Hepatocyte (in vitro differentiated cells): ENCODE measurements around the gene HHAT. TPM values are rescaled to one million over a fixed set of nuclear protein-coding genes. Genes with fewer than 3 reads are reported as not detected.

Source experiments
- DNase-seq: peaks from one replicate; pipeline ENCODE4 v3.0.0-alpha.2; 2016; ENCODE audit warnings: low spot score
- H2AFZ ChIP-seq: fragments of 200-600 bp; sonication (generic); 2 replicates; pipeline ENCODE4 v1.6.0; 2016; ENCODE audit warnings: antibody characterized with exemption, mild to moderate bottlenecking
- H3K27ac ChIP-seq: fragments of 200-600 bp; sonication (generic); 2 replicates; pipeline ENCODE4 v1.5.1; 2016; ENCODE audit warnings: mild to moderate bottlenecking
- H3K27me3 ChIP-seq: fragments of 200-600 bp; sonication (generic); 2 replicates; pipeline ENCODE4 v1.6.1; 2016
- H3K36me3 ChIP-seq: fragments of 200-600 bp; sonication (generic); replicated peaks from 2 replicates; pipeline ENCODE4 v1.5.1; 2016; ENCODE audit warnings: low read depth; ENCODE audit not compliant: insufficient read depth
- H3K4me1 ChIP-seq: fragments of 200-600 bp; sonication (generic); 2 replicates; pipeline ENCODE4 v1.5.1; 2016; ENCODE audit warnings: mild to moderate bottlenecking, moderate library complexity; ENCODE audit not compliant: insufficient read depth
- H3K4me2 ChIP-seq: fragments of 200-600 bp; sonication (generic); 2 replicates; pipeline ENCODE4 v1.6.0; 2016
- H3K4me3 ChIP-seq: fragments of 200-600 bp; sonication (generic); 2 replicates; pipeline ENCODE4 v1.5.1; 2016; ENCODE audit warnings: mild to moderate bottlenecking
- H3K79me2 ChIP-seq: fragments of 200-600 bp; sonication (generic); 2 replicates; pipeline ENCODE4 v1.6.0; 2017; ENCODE audit warnings: mild to moderate bottlenecking
- H3K9me2 ChIP-seq: fragments of 200-600 bp; sonication (generic); replicated peaks from 2 replicates; pipeline ENCODE4 v1.6.0; 2017; ENCODE audit warnings: mild to moderate bottlenecking; ENCODE audit not compliant: insufficient read depth
- H3K9me3 ChIP-seq: fragments of 200-600 bp; sonication (generic); 2 replicates; pipeline ENCODE4 v1.5.1; 2016; ENCODE audit warnings: low read depth, mild to moderate bottlenecking
- H4K20me1 ChIP-seq: fragments of 200-600 bp; sonication (generic); 2 replicates; pipeline ENCODE4 v1.6.0; 2016; ENCODE audit warnings: mild to moderate bottlenecking; ENCODE audit not compliant: insufficient read depth, poor library complexity, severe bottlenecking
- EZH2 ChIP-seq: fragments of 200-600 bp; sonication (generic); IDR thresholded peaks from 2 replicates; pipeline ENCODE4 v1.6.1; 2016; ENCODE audit warnings: antibody characterized with exemption, mild to moderate bottlenecking, borderline replicate concordance
- EZH2phosphoT487 ChIP-seq: fragments of 200-600 bp; sonication (generic); IDR thresholded peaks from one replicate; pipeline ENCODE4 v1.6.1; 2018; ENCODE audit warnings: antibody characterized with exemption, mild to moderate bottlenecking, low read depth, moderate library complexity; ENCODE audit not compliant: unreplicated experiment, severe bottlenecking
- WGBS: methylation state at CpG from one replicate; pipeline ENCODE4 v1.1.6; 2016; ENCODE audit warnings: low lambda C conversion rate; ENCODE audit errors: missing lambda C conversion rate; 5-methylcytosine and 5-hydroxymethylcytosine counted together
- polyA plus RNA-seq: library from polyadenylated mRNA; unstranded; fragments of >200 nt; fragmentation: Nextera tagmentation; extraction: Ambion mirVana; gene quantifications from 2 replicates; pipeline ENCODE4 v1.2.1, GENCODE V29; 2016
- total RNA-seq: library from RNA; depleted of rRNA; stranded (reverse); fragments of >200 nt; gene quantifications from 2 replicates; pipeline ENCODE4 v1.2.3, GENCODE V29; 2014
- TF ChIP-seq, protein P1 (sequence below): fragments of 200-600 bp; sonication (generic); IDR thresholded peaks from 2 replicates; pipeline ENCODE4 v1.5.1; 2016; ENCODE audit warnings: antibody characterized with exemption, mild to moderate bottlenecking; ENCODE audit not compliant: poor library complexity

HHAT gene
- total and polyA plus RNA-seq, 2 experiments from 2014 or later, result 5.3 to 6.3 TPM

DNA sequence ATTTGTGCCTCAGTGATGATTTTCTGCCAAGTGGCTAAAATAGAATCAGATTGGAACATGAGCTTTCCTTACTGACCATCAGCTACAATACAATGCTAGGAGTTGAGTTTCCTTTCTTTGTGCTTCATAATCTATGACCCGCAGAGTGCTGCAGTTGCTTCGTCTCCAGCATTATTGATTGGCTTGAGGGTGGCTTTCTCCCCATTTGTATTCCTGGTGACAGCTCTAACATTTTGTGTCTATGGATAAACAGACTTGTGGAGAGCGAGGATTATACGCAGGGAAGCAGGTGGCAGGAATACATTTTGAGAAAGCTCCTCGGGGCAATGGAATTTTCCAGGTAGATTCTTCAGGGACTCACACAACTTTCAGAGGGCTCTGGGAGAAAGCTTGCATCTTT, 223.2 kb downstream of the HHAT start:
- Histone ChIP-seq H3K36me3 (no peaks in the 10 kb centered on the region), H3K27ac (no peak overlapping the region), H4K20me1 (no peaks in the 10 kb centered on the region), H2AFZ (no peak overlapping the region), H3K9me3 (no peaks in the 10 kb centered on the region), H3K4me3 (no peak overlapping the region), H3K4me2 (no peak overlapping the region), H3K4me1 (no peaks in the 10 kb centered on the region), H3K79me2 (no peaks in the 10 kb centered on the region), H3K27me3 (no peaks in the 10 kb centered on the region), H3K9me2 (no peaks in the 10 kb centered on the region)
- TF ChIP-seq EZH2 (no peak), EZH2phosphoT487 (no peak)
- TF ChIP-seq, protein P1, sequence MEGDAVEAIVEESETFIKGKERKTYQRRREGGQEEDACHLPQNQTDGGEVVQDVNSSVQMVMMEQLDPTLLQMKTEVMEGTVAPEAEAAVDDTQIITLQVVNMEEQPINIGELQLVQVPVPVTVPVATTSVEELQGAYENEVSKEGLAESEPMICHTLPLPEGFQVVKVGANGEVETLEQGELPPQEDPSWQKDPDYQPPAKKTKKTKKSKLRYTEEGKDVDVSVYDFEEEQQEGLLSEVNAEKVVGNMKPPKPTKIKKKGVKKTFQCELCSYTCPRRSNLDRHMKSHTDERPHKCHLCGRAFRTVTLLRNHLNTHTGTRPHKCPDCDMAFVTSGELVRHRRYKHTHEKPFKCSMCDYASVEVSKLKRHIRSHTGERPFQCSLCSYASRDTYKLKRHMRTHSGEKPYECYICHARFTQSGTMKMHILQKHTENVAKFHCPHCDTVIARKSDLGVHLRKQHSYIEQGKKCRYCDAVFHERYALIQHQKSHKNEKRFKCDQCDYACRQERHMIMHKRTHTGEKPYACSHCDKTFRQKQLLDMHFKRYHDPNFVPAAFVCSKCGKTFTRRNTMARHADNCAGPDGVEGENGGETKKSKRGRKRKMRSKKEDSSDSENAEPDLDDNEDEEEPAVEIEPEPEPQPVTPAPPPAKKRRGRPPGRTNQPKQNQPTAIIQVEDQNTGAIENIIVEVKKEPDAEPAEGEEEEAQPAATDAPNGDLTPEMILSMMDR, result no peak
- WGBS, result 88% methylated on average over 5 of the region's 5 CpGs
- no peak for DNase-seq

DNA sequence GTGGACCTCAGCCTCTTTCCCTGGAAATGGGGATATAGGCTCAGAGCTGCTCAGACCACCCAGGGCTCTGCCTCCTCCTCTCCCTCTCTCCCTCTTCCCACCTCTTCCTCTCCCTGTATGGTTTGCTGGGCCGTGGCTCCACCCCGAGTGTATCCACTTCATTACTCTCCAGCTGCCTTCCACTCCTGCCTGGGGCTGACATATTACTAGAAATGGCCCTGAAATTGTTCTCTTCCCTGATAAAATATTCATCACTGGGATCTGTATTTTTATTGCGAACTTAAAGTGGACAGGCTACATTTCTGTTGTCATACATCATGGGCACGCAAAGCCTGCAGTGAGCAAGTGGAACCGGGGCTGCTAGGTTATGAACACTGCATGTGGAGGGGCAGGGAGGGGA, 225.0 kb downstream of the HHAT start:
- Histone ChIP-seq H2AFZ (no peak overlapping the region), H3K4me2 (no peak overlapping the region), H4K20me1 (no peaks in the 10 kb centered on the region), H3K36me3 (no peaks in the 10 kb centered on the region), H3K4me3 (no peak overlapping the region), H3K9me2 (no peaks in the 10 kb centered on the region), H3K27me3 (no peaks in the 10 kb centered on the region), H3K9me3 (no peaks in the 10 kb centered on the region), H3K4me1 (no peaks in the 10 kb centered on the region), H3K79me2 (no peaks in the 10 kb centered on the region), H3K27ac (no peak overlapping the region)
- TF ChIP-seq EZH2phosphoT487, result no peak
- no peak for TF ChIP-seq EZH2
- TF ChIP-seq, protein P1, result no peak
- no peak for DNase-seq
- 69% methylated on average over 5 of the region's 5 CpGs for WGBS

DNA sequence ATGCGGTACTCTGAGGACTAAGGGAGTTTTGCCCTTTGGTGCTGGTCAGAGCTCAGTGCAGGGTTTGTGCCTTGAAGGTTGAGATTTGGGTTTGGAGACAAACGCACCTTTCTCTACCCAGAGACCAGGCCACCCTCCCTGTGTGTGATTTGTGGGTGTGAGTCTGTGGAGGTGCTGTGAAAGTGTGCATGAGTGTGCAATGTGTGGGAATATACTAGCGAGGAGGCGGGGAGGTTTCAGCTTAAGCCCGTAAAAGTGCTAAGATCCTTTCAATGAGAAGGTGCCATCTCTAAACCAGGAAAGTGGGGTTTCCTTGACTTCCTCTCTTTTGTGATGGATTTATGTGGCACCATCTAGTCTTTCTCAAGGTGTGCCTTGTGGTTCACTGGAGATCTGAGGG, 225.7 kb downstream of the HHAT start:
- H3K79me2 ChIP-seq, result no peaks in the 10 kb centered on the region
- no peaks in the 10 kb centered on the region for H3K27me3 ChIP-seq
- TF ChIP-seq, protein P1, result no peak
- TF ChIP-seq EZH2 (no peak), EZH2phosphoT487 (no peak)
- no peaks in the 10 kb centered on the region for H3K9me2 ChIP-seq
- H3K36me3 ChIP-seq, result no peaks in the 10 kb centered on the region
- H3K27ac ChIP-seq, result no peak overlapping the region
- no peaks in the 10 kb centered on the region for H3K9me3 ChIP-seq
- H3K4me1 ChIP-seq, result no peaks in the 10 kb centered on the region
- H4K20me1 ChIP-seq, result no peaks in the 10 kb centered on the region
- no peak for DNase-seq
- H2AFZ ChIP-seq, result no peak overlapping the region
- no peak overlapping the region for H3K4me2 ChIP-seq
- WGBS, result 98% methylated on average over 5 of the region's 5 CpGs
- H3K4me3 ChIP-seq, result no peak overlapping the region

DNA sequence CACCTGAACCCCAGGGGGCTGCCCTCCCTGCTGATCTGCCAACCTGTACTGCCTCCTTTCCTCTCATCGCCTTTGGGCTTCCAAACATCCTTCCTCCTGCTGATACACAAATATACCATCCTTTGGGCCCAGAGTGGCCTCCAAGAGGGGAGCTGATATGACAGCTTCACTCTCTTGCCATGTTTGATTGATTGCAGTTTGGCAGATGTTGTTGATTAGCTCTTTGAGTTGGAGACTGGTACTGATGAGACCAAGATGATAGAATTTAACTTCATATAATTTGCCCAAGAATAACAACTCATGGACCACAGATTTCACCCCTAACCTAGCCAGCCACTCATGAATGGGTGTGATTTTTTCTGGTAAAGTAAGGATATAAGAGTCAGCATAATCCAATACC, 227.8 kb downstream of the HHAT start:
- Histone ChIP-seq H3K4me3 (no peak overlapping the region), H3K4me1 (no peaks in the 10 kb centered on the region), H3K36me3 (no peaks in the 10 kb centered on the region), H3K27me3 (no peaks in the 10 kb centered on the region), H3K9me3 (no peaks in the 10 kb centered on the region), H3K4me2 (no peak overlapping the region), H3K79me2 (no peaks in the 10 kb centered on the region), H2AFZ (no peak overlapping the region), H3K9me2 (no peaks in the 10 kb centered on the region), H4K20me1 (no peaks in the 10 kb centered on the region), H3K27ac (no peak overlapping the region)
- 100% methylated on average over 1 of the region's 1 CpG for WGBS
- TF ChIP-seq EZH2phosphoT487 (no peak), EZH2 (no peak)
- TF ChIP-seq, protein P1, result no peak
- DNase-seq, result no peak
